HFFc6 (cell line): Measurements from ENCODE around the gene LIF. TPM values are rescaled to one million over a fixed set of nuclear protein-coding genes. Genes with fewer than 3 reads are reported as not detected.

ENCODE experiments used
- DNase-seq: peaks from one replicate; pipeline ENCODE4 v3.0.0-alpha.2; 2018
- H3K27ac Mint-ChIP-seq: 2 replicates; pipeline ENCODE4 v1.8.0; 2020; ENCODE audit warnings: mild to moderate bottlenecking, mixed read lengths
- H3K27me3 Mint-ChIP-seq: 2 replicates; pipeline ENCODE4 v1.8.0; 2021; ENCODE audit warnings: mild to moderate bottlenecking, moderate library complexity, mixed read lengths; ENCODE audit not compliant: insufficient read depth
- H3K36me3 Mint-ChIP-seq: 2 replicates; pipeline ENCODE4 v1.8.0; 2021; ENCODE audit warnings: low read depth, mixed read lengths
- H3K4me1 Mint-ChIP-seq: 2 replicates; pipeline ENCODE4 v1.8.0; 2020; ENCODE audit warnings: low read depth, mixed read lengths
- H3K4me3 Mint-ChIP-seq: 2 replicates; pipeline ENCODE4 v1.8.0; 2020; ENCODE audit warnings: mild to moderate bottlenecking, moderate library complexity, mixed read lengths
- H3K9me3 Mint-ChIP-seq: 2 replicates; pipeline ENCODE4 v1.8.0; 2020; ENCODE audit warnings: mild to moderate bottlenecking, mixed read lengths
- total RNA-seq, 6 experiments: library from RNA; stranded (reverse); fragmentation: NEBNext Ultra II Directional; extraction: Animal tissue kit (Norgen Biotek cat#: 25700); gene quantifications; 2 replicates in 1 of 6; 3 replicates in 5 of 6; pipeline ENCODE4 v1.2.3, GENCODE V29; 2021
- TF ChIP-seq, protein P1 (sequence below): fragments of 200-600 bp; sonication (generic); IDR thresholded peaks from 2 replicates; pipeline ENCODE4 v1.5.0; 2021; ENCODE audit warnings: antibody characterized with exemption, mild to moderate bottlenecking

Gene LIF
- total RNA-seq, 6 experiments from 2014 or later = 0.40 to 2.2 (median 1.1) TPM

DNA sequence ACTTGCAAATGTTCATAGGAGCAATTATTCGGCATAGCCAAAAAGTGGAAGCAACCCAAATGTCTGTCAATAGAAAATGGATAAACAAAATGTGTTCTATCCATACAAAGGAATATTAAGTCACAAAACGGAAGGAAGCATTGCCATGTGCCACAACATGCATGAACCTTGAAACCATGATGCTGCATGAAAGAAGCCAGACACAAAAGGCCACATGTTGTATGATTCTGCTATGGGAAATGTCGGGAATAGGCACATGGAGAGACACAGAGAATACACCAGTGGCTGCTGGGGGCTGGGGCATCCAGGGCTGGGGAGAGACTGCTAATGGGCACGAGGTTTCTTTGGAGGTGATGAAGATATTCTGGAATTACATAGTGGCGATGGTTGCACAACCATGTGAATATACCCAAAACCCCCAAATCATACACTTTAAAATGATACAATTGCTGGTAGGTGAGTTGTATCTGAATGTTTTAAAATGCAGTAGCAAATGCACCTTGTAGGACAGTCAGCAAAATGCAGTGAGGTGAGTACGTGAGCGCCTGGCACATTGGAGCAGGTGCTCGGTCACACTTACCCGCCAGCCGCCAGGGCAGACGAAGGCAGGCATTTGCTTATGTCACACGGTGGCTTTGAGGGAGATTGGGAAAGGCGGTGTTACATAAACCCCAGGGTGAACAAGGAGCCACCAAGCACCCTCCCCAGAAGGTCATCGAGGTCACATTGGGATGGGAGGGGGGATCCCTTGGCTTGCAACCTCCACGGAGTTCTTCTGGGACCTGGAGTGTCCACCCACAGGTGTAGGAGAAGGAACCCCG, 26.4 kb upstream of the LIF start:
- H3K27ac Mint-ChIP-seq = no peak overlapping the region
- H3K27me3 Mint-ChIP-seq = peaks cover 20% of the 10 kb centered on the region
- DNase-seq = no peak
- no peaks in the 10 kb centered on the region for H3K9me3 Mint-ChIP-seq
- no peak overlapping the region for H3K4me3 Mint-ChIP-seq
- TF ChIP-seq, protein P1, sequence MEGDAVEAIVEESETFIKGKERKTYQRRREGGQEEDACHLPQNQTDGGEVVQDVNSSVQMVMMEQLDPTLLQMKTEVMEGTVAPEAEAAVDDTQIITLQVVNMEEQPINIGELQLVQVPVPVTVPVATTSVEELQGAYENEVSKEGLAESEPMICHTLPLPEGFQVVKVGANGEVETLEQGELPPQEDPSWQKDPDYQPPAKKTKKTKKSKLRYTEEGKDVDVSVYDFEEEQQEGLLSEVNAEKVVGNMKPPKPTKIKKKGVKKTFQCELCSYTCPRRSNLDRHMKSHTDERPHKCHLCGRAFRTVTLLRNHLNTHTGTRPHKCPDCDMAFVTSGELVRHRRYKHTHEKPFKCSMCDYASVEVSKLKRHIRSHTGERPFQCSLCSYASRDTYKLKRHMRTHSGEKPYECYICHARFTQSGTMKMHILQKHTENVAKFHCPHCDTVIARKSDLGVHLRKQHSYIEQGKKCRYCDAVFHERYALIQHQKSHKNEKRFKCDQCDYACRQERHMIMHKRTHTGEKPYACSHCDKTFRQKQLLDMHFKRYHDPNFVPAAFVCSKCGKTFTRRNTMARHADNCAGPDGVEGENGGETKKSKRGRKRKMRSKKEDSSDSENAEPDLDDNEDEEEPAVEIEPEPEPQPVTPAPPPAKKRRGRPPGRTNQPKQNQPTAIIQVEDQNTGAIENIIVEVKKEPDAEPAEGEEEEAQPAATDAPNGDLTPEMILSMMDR = no peak
- no peaks in the 10 kb centered on the region for H3K36me3 Mint-ChIP-seq
- peaks cover 8% of the 10 kb centered on the region for H3K4me1 Mint-ChIP-seq

DNA sequence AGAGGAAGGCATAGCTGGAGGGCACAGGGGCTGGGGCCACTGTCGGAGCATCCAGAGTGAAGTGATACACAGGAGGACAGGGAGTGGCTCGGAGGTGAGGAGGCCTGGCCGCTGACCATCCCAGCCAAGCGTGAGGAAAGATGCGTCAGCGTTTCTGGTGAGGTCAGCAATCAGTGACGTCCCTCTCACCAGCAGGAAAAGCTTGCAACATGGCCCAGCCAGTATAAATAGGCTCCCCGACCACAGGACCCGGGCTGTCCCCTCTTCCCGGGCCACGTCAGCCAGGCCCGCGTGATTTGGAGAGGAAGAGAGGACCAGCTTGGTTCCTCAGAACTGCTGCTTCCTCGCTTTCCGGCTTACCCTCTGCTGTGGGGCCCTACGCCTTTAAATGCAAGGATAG, 24.3 kb upstream of the LIF start:
- H3K4me3 Mint-ChIP-seq = no peak overlapping the region
- H3K4me1 Mint-ChIP-seq = no peaks in the 10 kb centered on the region
- H3K36me3 Mint-ChIP-seq = no peaks in the 10 kb centered on the region
- DNase-seq = no peak
- TF ChIP-seq, protein P1 = no peak
- no peaks in the 10 kb centered on the region for H3K9me3 Mint-ChIP-seq
- peaks cover 16% of the 10 kb centered on the region for H3K27me3 Mint-ChIP-seq
- no peak overlapping the region for H3K27ac Mint-ChIP-seq

DNA sequence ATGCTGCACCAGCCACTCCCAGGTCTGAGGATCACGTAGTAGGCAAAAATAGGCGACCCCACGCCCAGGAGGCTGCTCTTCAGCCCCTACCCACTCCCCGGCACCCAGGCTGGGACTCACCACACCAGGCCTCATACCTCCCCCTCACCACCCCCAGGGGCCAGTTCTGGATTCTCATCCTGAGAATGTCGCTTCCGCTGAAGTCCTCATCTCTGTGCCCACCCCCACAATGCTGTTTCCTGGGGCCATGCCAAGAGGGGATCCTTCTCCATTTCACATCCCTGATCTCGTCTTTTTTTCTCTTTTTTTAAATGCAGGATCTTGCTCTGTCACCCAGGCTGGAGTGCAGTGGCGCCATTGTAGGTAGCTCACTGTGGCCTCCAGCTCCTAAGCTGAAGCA, 21.8 kb upstream of the LIF start:
- TF ChIP-seq, protein P1 = no peak
- DNase-seq = no peak
- H3K9me3 Mint-ChIP-seq = no peaks in the 10 kb centered on the region
- peaks cover 9% of the 10 kb centered on the region; the same call in 1 of the 2 replicates for H3K27me3 Mint-ChIP-seq
- peaks cover under 1% of the 10 kb centered on the region for H3K4me1 Mint-ChIP-seq
- H3K4me3 Mint-ChIP-seq = no peak overlapping the region
- no peak overlapping the region for H3K27ac Mint-ChIP-seq
- no peaks in the 10 kb centered on the region for H3K36me3 Mint-ChIP-seq

DNA sequence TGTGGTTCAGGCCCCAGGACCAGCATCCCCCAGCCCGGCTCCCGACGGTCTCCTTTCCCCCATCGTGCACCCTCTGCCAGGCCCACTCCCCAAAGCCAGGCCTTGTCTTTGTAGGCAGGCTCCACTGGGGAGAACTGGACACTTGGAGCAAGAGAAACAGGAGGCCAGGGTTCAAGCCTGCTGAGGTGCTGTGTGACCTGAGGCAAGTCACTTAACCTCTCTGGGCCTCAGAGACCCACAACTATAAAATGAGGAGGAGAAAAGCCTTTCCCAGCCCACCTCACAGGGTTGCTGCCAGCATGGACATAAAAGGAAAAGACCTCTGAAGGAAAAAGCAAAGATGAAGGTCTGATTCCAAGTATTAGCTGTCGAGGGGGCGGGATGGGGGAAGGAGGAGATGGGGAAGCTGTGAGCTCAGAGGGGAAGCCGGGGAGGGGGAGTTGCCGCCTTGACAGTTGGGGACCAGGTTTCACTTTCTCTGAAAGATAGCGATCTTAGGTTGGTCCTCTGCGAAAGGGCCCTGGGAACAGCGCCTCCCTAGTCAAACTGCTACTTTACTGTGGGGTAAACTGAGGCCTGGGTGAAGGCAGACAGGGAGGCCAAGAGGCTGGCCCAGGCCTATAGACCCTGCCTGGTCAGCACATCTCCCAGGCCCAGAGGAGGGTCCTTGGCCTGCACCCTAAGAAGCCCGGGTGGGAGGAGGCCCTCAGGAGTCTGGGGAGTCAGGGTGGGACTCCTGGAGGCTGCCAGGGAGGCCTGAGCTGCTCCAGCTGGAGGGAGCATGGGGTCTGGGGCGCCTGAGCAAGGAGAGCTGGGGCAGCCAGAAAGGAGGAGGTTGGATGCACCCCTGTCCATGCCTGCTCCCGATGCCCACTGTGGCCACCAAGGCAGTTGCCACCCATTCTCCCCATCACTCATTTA, 21.1 kb upstream of the LIF start:
- DNase-seq = no peak
- TF ChIP-seq, protein P1 = no peak
- Mint-ChIP-seq H3K4me3 (no peak overlapping the region), H3K27ac (no peak overlapping the region), H3K9me3 (no peaks in the 10 kb centered on the region), H3K27me3 (peaks cover 7% of the 10 kb centered on the region; the same call in 1 of the 2 replicates), H3K36me3 (no peaks in the 10 kb centered on the region), H3K4me1 (peaks cover 6% of the 10 kb centered on the region)

DNA sequence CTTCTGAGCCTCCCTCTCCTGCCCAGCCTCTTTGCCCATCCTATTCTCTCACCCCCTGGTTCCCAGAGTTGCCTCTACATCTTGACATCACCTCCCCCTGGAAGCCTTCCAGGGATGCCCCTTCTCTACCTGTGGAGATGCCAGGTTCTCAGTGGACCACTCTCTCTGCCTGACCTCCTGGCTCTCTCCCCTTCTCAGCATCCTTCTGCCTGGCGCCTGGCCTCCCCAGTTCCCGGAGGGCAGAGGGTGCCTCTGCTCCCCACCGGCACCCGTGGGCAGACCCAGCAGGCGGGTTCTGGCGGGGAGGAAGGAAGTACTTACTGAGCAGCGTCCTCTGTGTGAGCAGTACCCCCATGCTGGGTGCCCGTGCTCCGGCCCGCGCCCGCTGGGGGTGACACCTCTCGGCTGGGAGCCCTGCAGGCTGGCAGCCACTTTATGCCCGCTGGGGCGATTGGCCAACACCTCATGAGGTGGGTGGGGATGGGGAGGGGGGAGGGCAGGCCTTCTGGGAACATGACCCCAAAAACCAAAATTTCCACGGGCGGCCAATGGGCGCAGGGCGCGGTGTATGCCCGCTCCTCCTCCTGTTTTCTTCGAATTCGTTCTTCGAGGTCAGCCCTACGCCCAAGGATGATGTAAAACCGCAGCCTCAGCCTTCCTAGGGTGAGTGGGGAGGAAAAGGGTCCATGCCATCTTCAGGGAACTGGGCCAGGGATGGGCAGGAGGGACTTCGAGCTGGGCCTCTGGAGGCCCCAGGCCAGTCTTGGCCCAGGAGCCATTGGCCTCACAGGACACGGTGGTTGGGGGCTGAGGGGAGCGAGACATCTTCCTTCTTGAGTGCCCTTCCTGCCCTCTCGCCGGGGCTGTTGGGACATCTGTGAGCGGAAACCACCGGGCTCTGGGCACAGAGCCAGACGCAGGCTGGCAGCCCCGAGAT, 20.2 kb upstream of the LIF start, which contains the start of gene OSM:
TSS of gene OSM (minus strand) at position 407 of the 937 bp plus-strand sequence. CDS start at position 355, 52 bp downstream.
- Mint-ChIP-seq H3K9me3 (no peaks in the 10 kb centered on the region), H3K27me3 (peaks cover 6% of the 10 kb centered on the region; the same call in 1 of the 2 replicates), H3K36me3 (no peaks in the 10 kb centered on the region), H3K4me1 (peaks cover 6% of the 10 kb centered on the region), H3K4me3 (no peak within 1 kb of the TSS), H3K27ac (no peak within 1 kb of the TSS)
- TF ChIP-seq, protein P1 = no peak
- no peak for DNase-seq
